IMR-90 (cell line): ENCODE results near the gene UMODL1. TPM values are rescaled to one million over a fixed set of nuclear protein-coding genes. Genes with fewer than 3 reads are reported as not detected.

Source experiments
- ATAC-seq: fragments of 200-7000 bp; cut with Tn5 transposase; 2 replicates; pipeline ENCODE4 v1.9.1; 2020; ENCODE audit warnings: low read depth, mild to moderate bottlenecking, moderate library complexity
- BruUV-seq: library from RNA; stranded (reverse); fragments of 400-500 nt; replicated peaks from 2 replicates; lab custom pipeline; 2021; lab: Mats Ljungman, UMichigan
- CTCF ChIA-PET: fragments of 300-600 bp; formaldehyde crosslinking; extraction: SDS; loops from one replicate; lab custom pipeline; 2021; ENCODE audit warnings: antibody characterized with exemption; lab: Yijun Ruan, JAX
- POLR2A ChIA-PET: fragments of 300-600 bp; sonication (Branson Sonifier 250); formaldehyde crosslinking; loops from one replicate; lab custom pipeline; 2022; ENCODE audit warnings: antibody characterized with exemption; ENCODE audit not compliant: unreplicated experiment; lab: Charles Lee
- DNase-seq: peaks from one replicate; pipeline ENCODE4 v3.0.0; 2013
- H2AFZ ChIP-seq: replicated peaks from 2 replicates; pipeline ENCODE3; 2013; ENCODE audit warnings: low read length, mild to moderate bottlenecking; ENCODE audit not compliant: poor library complexity
- H2AK5ac ChIP-seq: 2 replicates; pipeline ENCODE4 v1.6.1; 2013; ENCODE audit warnings: low read depth, low read length, inconsistent platforms
- H2AK9ac ChIP-seq: replicated peaks from 2 replicates; pipeline ENCODE3; 2013; ENCODE audit warnings: mild to moderate bottlenecking, low read depth, low read length, moderate library complexity; ENCODE audit not compliant: poor library complexity
- H2BK120ac ChIP-seq: 2 replicates; pipeline ENCODE4 v1.6.1; 2013; ENCODE audit warnings: low read depth, low read length, inconsistent platforms
- H2BK15ac ChIP-seq: 3 replicates; pipeline ENCODE4 v1.6.1; 2013; ENCODE audit warnings: low read depth, low read length, inconsistent platforms
- H2BK20ac ChIP-seq: 2 replicates; pipeline ENCODE4 v1.6.1; 2013; ENCODE audit warnings: low read depth, mild to moderate bottlenecking, inconsistent platforms, low read length, moderate library complexity
- H2BK5ac ChIP-seq: 2 replicates; pipeline ENCODE4 v1.6.1; 2013; ENCODE audit warnings: mild to moderate bottlenecking, low read depth, low read length, inconsistent platforms; ENCODE audit not compliant: poor library complexity, severe bottlenecking
- H3K14ac ChIP-seq: replicated peaks from 2 replicates; pipeline ENCODE4 v1.6.1; 2013; ENCODE audit warnings: low read depth, low read length, inconsistent platforms
- H3K18ac ChIP-seq: 2 replicates; pipeline ENCODE4 v1.6.1; 2013; ENCODE audit warnings: low read depth, low read length, control low read depth
- H3K23ac ChIP-seq: 2 replicates; pipeline ENCODE4 v1.6.1; 2013; ENCODE audit warnings: low read depth, low read length, inconsistent platforms
- H3K27ac ChIP-seq: 2 replicates; pipeline ENCODE4 v1.5.1; 2013; ENCODE audit warnings: mild to moderate bottlenecking, control low read depth, low read length; ENCODE audit not compliant: insufficient read depth
- H3K27me3 ChIP-seq: 2 replicates; pipeline ENCODE4 v1.6.1; 2013; ENCODE audit warnings: low read length; ENCODE audit not compliant: control insufficient read depth, insufficient read depth
- H3K36me3 ChIP-seq: 2 replicates; pipeline ENCODE4 v1.6.1; 2013; ENCODE audit warnings: low read length, mixed read lengths; ENCODE audit not compliant: control insufficient read depth, insufficient read depth
- H3K4ac ChIP-seq: 2 replicates; pipeline ENCODE4 v1.6.1; 2013; ENCODE audit warnings: low read depth, low read length, inconsistent platforms
- H3K4me1 ChIP-seq: 2 replicates; pipeline ENCODE4 v1.6.1; 2013; ENCODE audit warnings: low read length, mixed read lengths; ENCODE audit not compliant: control insufficient read depth, insufficient read depth
- H3K4me2 ChIP-seq: 2 replicates; pipeline ENCODE4 v1.6.1; 2013; ENCODE audit warnings: low read depth, mild to moderate bottlenecking, control low read depth, low read length, moderate library complexity
- H3K4me3 ChIP-seq: 2 replicates; pipeline ENCODE4 v1.5.1; 2013; ENCODE audit warnings: low read depth, mild to moderate bottlenecking, control low read depth, low read length, moderate library complexity; ENCODE audit not compliant: insufficient read depth
- H3K56ac ChIP-seq: 2 replicates; pipeline ENCODE4 v1.6.1; 2013; ENCODE audit warnings: low read length, inconsistent platforms; ENCODE audit not compliant: insufficient read depth; ENCODE audit errors: extremely low read depth
- H3K79me1 ChIP-seq, 2 experiments: 2 replicates each; pipeline ENCODE4 v1.6.1; 2013; ENCODE audit warnings: low read length in 2 of 2, inconsistent platforms in 1 of 2, low read depth in 1 of 2
- H3K9ac ChIP-seq: 2 replicates; pipeline ENCODE4 v1.6.1; 2013; ENCODE audit warnings: low read depth, low read length, control low read depth
- H3K9me1 ChIP-seq: 2 replicates; pipeline ENCODE4 v1.6.1; 2013; ENCODE audit warnings: low read length, inconsistent platforms; ENCODE audit not compliant: insufficient read depth
- H3K9me3 ChIP-seq: 2 replicates; pipeline ENCODE4 v1.6.1; 2013; ENCODE audit warnings: low read length; ENCODE audit not compliant: control insufficient read depth, insufficient read depth
- H4K20me1 ChIP-seq: 2 replicates; pipeline ENCODE4 v1.6.1; 2013; ENCODE audit warnings: low read length, inconsistent platforms; ENCODE audit not compliant: insufficient read depth
- H4K5ac ChIP-seq: 2 replicates; pipeline ENCODE4 v1.6.1; 2013; ENCODE audit warnings: mild to moderate bottlenecking, low read depth, low read length, control low read depth
- H4K8ac ChIP-seq, 2 experiments: 2 replicates each; pipeline ENCODE4 v1.6.1; 2013; ENCODE audit warnings: low read depth in 2 of 2, low read length in 2 of 2, control low read depth in 1 of 2, inconsistent platforms in 1 of 2
- H4K91ac ChIP-seq: 2 replicates; pipeline ENCODE4 v1.6.1; 2013; ENCODE audit warnings: low read depth, low read length, inconsistent platforms; ENCODE audit not compliant: insufficient read depth
- BHLHE40 ChIP-seq: fragments of 150-350 bp; IDR thresholded peaks from 2 replicates; pipeline ENCODE4 v1.6.1; 2016; ENCODE audit warnings: mild to moderate bottlenecking, low read depth, low read length
- CHD1 ChIP-seq: IDR thresholded peaks from 2 replicates; pipeline ENCODE4 v1.6.1; 2012; ENCODE audit warnings: low read depth, low read length, improper control_type of control experiment
- FOS ChIP-seq: fragments of 150-350 bp; IDR thresholded peaks from 2 replicates; pipeline ENCODE4 v1.6.1; 2016; ENCODE audit warnings: low read depth, low read length
- MAFK ChIP-seq: IDR thresholded peaks from 2 replicates; pipeline ENCODE4 v1.6.1; 2012; ENCODE audit warnings: low read depth, low read length, improper control_type of control experiment
- MXI1 ChIP-seq: IDR thresholded peaks from 2 replicates; pipeline ENCODE4 v1.6.1; 2012; ENCODE audit warnings: low read depth, mild to moderate bottlenecking, low read length, moderate library complexity, borderline replicate concordance
- NFE2L2 ChIP-seq: fragments of 150-350 bp; IDR thresholded peaks from 2 replicates; pipeline ENCODE4 v1.6.1; 2016; ENCODE audit warnings: low read depth, mild to moderate bottlenecking, low read length
- RAD21 ChIP-seq: IDR thresholded peaks from 2 replicates; pipeline ENCODE4 v1.6.1; 2012; ENCODE audit warnings: low read length, improper control_type of control experiment
- RCOR1 ChIP-seq: IDR thresholded peaks from 2 replicates; pipeline ENCODE4 v1.6.1; 2012; ENCODE audit warnings: mild to moderate bottlenecking, low read length, improper control_type of control experiment; ENCODE audit not compliant: insufficient replicate concordance
- RFX5 ChIP-seq: IDR thresholded peaks from 2 replicates; pipeline ENCODE4 v1.8.0; 2012; ENCODE audit warnings: low read depth, mild to moderate bottlenecking, low read length, moderate library complexity
- SMC3 ChIP-seq: fragments of 150-350 bp; IDR thresholded peaks from 2 replicates; pipeline ENCODE4 v1.6.1; 2016; ENCODE audit warnings: low read depth, mild to moderate bottlenecking, antibody characterized with exemption, low read length, moderate library complexity
- USF2 ChIP-seq: fragments of 150-350 bp; IDR thresholded peaks from 2 replicates; pipeline ENCODE4 v1.6.1; 2017; ENCODE audit warnings: mild to moderate bottlenecking, antibody characterized with exemption, low read length, low read depth
- WGBS, 2 experiments: methylation state at CpG; one replicate each; pipeline versions ENCODE4 v1.1.5 to v1.1.7; 2013; ENCODE audit warnings: missing lambda C conversion rate in 2 of 2; ENCODE audit not compliant: insufficient read length in 1 of 2; ENCODE audit errors: extremely low coverage in 2 of 2; 5-methylcytosine and 5-hydroxymethylcytosine counted together
- dilution Hi-C: fragments of 300-500 bp; cut with HindIII; formaldehyde crosslinking; loops from one replicate; pipeline ENCODE4 v1.14.3; 2018; ENCODE audit warnings: low sequenced_read_pairs; ENCODE audit not compliant: unreplicated experiment
- in situ Hi-C: fragments of 300-500 bp; cut with MboI; formaldehyde crosslinking; loops from 3 replicates; pipeline ENCODE4 v1.14.3; 2019; ENCODE audit warnings: low sequenced_read_pairs, inconsistent platforms, mixed read lengths
- intact Hi-C: fragments of 100-400 bp; cut with micrococcal nuclease; formaldehyde crosslinking; loops from 2 replicates; pipeline ENCODE4 v1.10.0; 2022
- polyA plus RNA-seq, 3 experiments: library from polyadenylated mRNA; depleted of rRNA; stranded (reverse); fragments of >200 nt; gene quantifications; 2 replicates each; pipeline ENCODE4 v1.2.3, GENCODE V29; 2012; ENCODE audit warnings: low replicate concordance in 1 of 3
- total RNA-seq: library from RNA; depleted of rRNA; stranded (reverse); fragments of >200 nt; gene quantifications from 2 replicates; pipeline ENCODE4 v1.2.3, GENCODE V29; 2012

UMODL1 gene
- total and polyA plus RNA-seq, 2 of the 4 experiments (the other 2 are of a cell fraction), result 0.02 TPM; not detected in 1

- H3K4me2 ChIP-seq, result no peak overlapping the region
- H3K4me3 ChIP-seq, result no peak overlapping the region
- no peak overlapping the region for H3K4ac ChIP-seq
- no peak overlapping the region for H3K56ac ChIP-seq
- BruUV-seq, result no TSS peak
- dilution Hi-C loops (no loop called here), intact Hi-C loops (no loop called here), in situ Hi-C loops (no loop called here)
- H3K9me1 ChIP-seq, result 0 out of 2 replicates have a peak, but pooled peaks cover 4% of the 10 kb centered on the region
- no peaks in the 10 kb centered on the region for H3K9me3 ChIP-seq
- no peak overlapping the region for H2BK120ac ChIP-seq
- no peak overlapping the region for H2BK20ac ChIP-seq
- H3K36me3 ChIP-seq, result no peaks in the 10 kb centered on the region
- H2AK9ac ChIP-seq, result peak overlapping the region; percentile 22
- peak overlapping the region; percentile 53 for H2AFZ ChIP-seq
- H3K9ac ChIP-seq, result no peak overlapping the region
- no peaks in the 10 kb centered on the region for H4K20me1 ChIP-seq
- TF ChIP-seq USF2, result no peak
- no peak for TF ChIP-seq MXI1
- no peak for TF ChIP-seq RFX5
- TF ChIP-seq RCOR1, result no peak
- no peak for TF ChIP-seq RAD21
- no peak for TF ChIP-seq FOS
- no peak for TF ChIP-seq BHLHE40
- no peak for TF ChIP-seq MAFK
- TF ChIP-seq NFE2L2, result no peak
- no peak for TF ChIP-seq CHD1
- no peak for TF ChIP-seq SMC3
- H4K5ac ChIP-seq, result no peak overlapping the region
- H2BK15ac ChIP-seq, result no peak overlapping the region
- ChIA-PET POLR2A (no interaction called here), CTCF (no interaction called here)
- no peaks in the 10 kb centered on the region for H3K4me1 ChIP-seq
- ATAC-seq, result no peak
- H3K23ac ChIP-seq, result no peak overlapping the region
- no peak overlapping the region for H3K18ac ChIP-seq
- H3K14ac ChIP-seq, result no peak overlapping the region
- no peak for DNase-seq
- H4K8ac ChIP-seq, result no peak overlapping the region
- H4K91ac ChIP-seq, result no peak overlapping the region
- peaks cover 11% of the 10 kb centered on the region for H3K27me3 ChIP-seq
- no peak overlapping the region for H3K27ac ChIP-seq
- WGBS, 2 experiments, result 77% methylated on average over 23 of the region's 30 CpGs; no CpG with 5 or more reads in 1 of the 2 experiments
- H2BK5ac ChIP-seq, result no peak overlapping the region
- H3K79me1 ChIP-seq, result no peaks in the 10 kb centered on the region
- H2AK5ac ChIP-seq, result peak overlapping the region; percentile 62
Observed at GRCh38 chr21:42067531-42068255, 3.4 kb upstream of the UMODL1 start.
